Measurements from ENCODE around the gene ARMC3.

The ARMC3 gene

GRCh38 chr10:23037152-23037551, 109.3 kb downstream of the ARMC3 start:
- in situ Hi-C loops (cut with HindIII; ENCODE audit: low sequenced_read_pairs): no loop called here

GRCh38 chr10:23037561-23037960, 109.7 kb downstream of the ARMC3 start:
- TF ChIP-seq, protein P1, sequence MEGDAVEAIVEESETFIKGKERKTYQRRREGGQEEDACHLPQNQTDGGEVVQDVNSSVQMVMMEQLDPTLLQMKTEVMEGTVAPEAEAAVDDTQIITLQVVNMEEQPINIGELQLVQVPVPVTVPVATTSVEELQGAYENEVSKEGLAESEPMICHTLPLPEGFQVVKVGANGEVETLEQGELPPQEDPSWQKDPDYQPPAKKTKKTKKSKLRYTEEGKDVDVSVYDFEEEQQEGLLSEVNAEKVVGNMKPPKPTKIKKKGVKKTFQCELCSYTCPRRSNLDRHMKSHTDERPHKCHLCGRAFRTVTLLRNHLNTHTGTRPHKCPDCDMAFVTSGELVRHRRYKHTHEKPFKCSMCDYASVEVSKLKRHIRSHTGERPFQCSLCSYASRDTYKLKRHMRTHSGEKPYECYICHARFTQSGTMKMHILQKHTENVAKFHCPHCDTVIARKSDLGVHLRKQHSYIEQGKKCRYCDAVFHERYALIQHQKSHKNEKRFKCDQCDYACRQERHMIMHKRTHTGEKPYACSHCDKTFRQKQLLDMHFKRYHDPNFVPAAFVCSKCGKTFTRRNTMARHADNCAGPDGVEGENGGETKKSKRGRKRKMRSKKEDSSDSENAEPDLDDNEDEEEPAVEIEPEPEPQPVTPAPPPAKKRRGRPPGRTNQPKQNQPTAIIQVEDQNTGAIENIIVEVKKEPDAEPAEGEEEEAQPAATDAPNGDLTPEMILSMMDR (IDR thresholded peaks at IDR 0.05; ENCODE audit: low read depth, low read length, missing control alignments): no peak
- DNase-seq (ENCODE audit: low read depth): no peak
- in situ Hi-C loops (cut with HindIII; ENCODE audit: low sequenced_read_pairs): no loop called here
- no peak overlapping the region for H3K4me3 ChIP-seq (ENCODE audit: low read depth, low read length)

More at GRCh38 chr10:23037152-23037551, 109.3 kb downstream of the ARMC3 start:
- TF ChIP-seq, protein P1 (IDR thresholded peaks at IDR 0.05; ENCODE audit: low read depth, low read length, missing control alignments): no peak
- DNase-seq (ENCODE audit: low read depth): no peak
- no peak overlapping the region for H3K4me3 ChIP-seq (ENCODE audit: low read depth, low read length)

- no peak for DNase-seq (ENCODE audit: low read depth)
- in situ Hi-C loops (cut with HindIII; ENCODE audit: low sequenced_read_pairs): no loop called here
- TF ChIP-seq, protein P1 (IDR thresholded peaks at IDR 0.05; ENCODE audit: low read depth, low read length, missing control alignments): no peak
- H3K4me3 ChIP-seq (ENCODE audit: low read depth, low read length): no peak overlapping the region
Observed at GRCh38 chr10:23038172-23038571, 110.3 kb downstream of the ARMC3 start.

- TF ChIP-seq, protein P1 (IDR thresholded peaks at IDR 0.05; ENCODE audit: low read depth, low read length, missing control alignments): no peak
- no peak for DNase-seq (ENCODE audit: low read depth)
- in situ Hi-C loops (cut with HindIII; ENCODE audit: low sequenced_read_pairs): no loop called here
- no peak overlapping the region for H3K4me3 ChIP-seq (ENCODE audit: low read depth, low read length)
Observed at GRCh38 chr10:23040002-23040401, 112.1 kb downstream of the ARMC3 start.

GRCh38 chr10:23046027-23046426, 118.2 kb downstream of the ARMC3 start:
- H3K4me3 ChIP-seq (ENCODE audit: low read depth, low read length): no peak overlapping the region
- TF ChIP-seq, protein P1 (IDR thresholded peaks at IDR 0.05; ENCODE audit: low read depth, low read length, missing control alignments): no peak
- in situ Hi-C loops (cut with HindIII; ENCODE audit: low sequenced_read_pairs): no loop called here
- no peak for DNase-seq (ENCODE audit: low read depth)

DNA sequence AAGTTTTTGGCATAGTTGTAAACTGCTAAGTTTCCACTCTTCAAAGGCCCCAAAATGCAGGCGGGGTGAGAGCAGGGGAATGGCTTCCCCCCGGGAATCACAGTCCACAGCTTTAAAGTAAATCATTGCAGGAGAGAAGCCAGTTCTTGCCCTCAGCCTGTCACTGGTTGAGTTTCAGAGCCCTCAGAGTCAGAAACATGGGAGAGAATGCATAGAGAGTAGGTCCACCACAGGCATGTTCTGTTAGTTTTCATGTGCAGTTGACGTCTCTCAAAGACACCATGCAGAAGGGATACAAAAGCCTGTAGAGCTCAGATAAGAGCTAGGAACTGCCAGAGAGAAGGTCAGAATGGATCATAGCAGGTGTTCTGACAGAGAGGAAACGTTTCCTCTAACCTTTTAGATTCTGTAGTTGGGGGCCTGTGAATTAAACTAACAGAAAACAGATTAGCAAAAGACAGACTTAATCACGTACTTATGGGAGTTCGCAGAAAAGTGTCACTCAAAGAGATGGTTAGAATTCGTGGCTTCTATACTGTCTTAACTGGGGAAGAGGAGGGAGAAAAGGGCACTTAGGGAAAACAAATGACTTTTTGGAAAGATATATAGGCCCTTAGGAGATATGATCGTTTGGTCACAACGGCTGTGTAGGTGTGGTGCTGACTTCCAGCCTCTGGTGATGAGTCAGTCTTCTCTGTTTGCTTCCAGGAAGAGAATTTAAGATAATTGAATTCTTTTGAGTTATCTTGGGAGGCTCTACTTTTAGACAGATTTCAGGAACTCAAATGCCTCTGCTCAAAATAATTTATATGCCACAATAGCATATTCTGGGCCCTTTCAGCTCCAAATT, 119.6 kb downstream of the ARMC3 start:
- H3K4me3 ChIP-seq (ENCODE audit: low read depth, low read length): no peak overlapping the region
- no peak for DNase-seq (ENCODE audit: low read depth)
- in situ Hi-C loops (cut with HindIII; ENCODE audit: low sequenced_read_pairs): no loop called here
- TF ChIP-seq, protein P1 (IDR thresholded peaks at IDR 0.05; ENCODE audit: low read depth, low read length, missing control alignments): no peak
